Measurements from ENCODE around the gene INSRR. TPM values are rescaled to one million over a fixed set of nuclear protein-coding genes. Genes with fewer than 3 reads are reported as not detected.
A peak's percentile ranks its signal among the peaks of the same experiment; 100 is the strongest.

INSRR gene
- total and polyA plus RNA-seq, 2 of the 4 experiments (the other 2 are of a cell fraction) = not detected

DNA sequence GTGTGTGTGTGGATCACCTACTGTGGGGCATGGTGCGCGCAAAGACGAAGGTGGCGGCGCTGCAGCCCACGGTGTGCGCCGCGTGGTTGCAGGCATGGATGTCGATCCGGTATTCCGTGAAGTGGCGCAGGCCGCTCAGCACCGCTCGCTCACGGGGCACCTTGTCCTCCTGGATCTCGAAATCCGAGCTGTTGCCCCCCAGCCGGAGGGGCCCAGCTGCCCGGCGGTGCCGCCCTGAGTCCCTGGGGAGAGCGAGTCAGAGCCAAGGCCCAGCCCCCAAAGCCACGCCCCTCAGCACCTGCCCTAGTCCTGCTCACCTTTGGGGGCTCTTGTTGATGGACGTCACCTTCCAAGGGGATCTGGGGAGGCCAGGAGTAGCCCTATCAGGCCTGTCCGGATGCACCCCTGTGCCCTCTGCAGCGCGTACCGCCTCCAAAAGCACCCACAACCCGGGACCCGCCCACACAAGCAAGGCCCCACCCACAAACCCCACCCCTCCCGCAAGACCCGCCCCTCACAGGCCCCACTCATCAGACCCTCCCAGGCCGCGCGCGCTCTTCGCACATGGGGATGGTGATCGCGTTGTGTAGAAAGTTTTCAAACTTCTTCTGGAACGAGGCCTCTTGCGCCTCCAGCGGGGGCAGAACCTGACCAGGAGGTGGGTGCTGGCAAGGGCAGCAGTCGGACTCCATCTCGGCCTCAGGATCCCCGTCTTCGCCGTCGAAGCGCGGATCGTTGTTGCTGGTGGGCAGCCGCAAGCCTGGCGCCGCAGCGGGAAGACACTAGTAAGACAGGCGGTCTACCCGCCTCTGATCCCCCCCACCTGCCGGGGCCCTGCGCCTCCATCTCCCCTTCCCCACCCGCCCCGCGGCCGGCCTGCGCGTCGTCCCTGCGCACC is 13.6 kb downstream of the INSRR start:
- no peak for DNase-seq
- Histone ChIP-seq H2BK5ac (ENCODE audit: low read depth, low read length, poor library complexity, severe bottlenecking) (no peak overlapping the region), H3K9me3 (ENCODE audit: control insufficient read depth, insufficient read depth, low read length) (no peaks in the 10 kb centered on the region; the same call in 1 of the 2 replicates), H3K4me3 (ENCODE audit: insufficient read depth, low read depth, low read length) (no peak overlapping the region), H2AK9ac (replicated peaks; ENCODE audit: low read depth, low read length, poor library complexity) (no peak overlapping the region), H3K36me3 (ENCODE audit: control insufficient read depth, insufficient read depth, low read length) (no peaks in the 10 kb centered on the region), H3K56ac (ENCODE audit: extremely low read depth, insufficient read depth, low read length) (no peak overlapping the region), H3K14ac (replicated peaks; ENCODE audit: low read depth, low read length) (no peak overlapping the region), H2AK5ac (ENCODE audit: low read depth, low read length) (no peak overlapping the region), H3K23ac (ENCODE audit: low read depth, low read length) (no peak overlapping the region), H3K18ac (ENCODE audit: low read depth, low read length) (no peak overlapping the region), H3K4me1 (ENCODE audit: control insufficient read depth, insufficient read depth, low read length) (no peaks in the 10 kb centered on the region; the same call in 1 of the 2 replicates), H3K9me1 (ENCODE audit: insufficient read depth, low read length) (no peaks in the 10 kb centered on the region), H4K8ac (ENCODE audit: low read depth in 2 of 2, low read length in 2 of 2) (no peak overlapping the region), H3K4ac (ENCODE audit: low read depth, low read length) (no peak overlapping the region), H2AFZ (replicated peaks; ENCODE audit: low read length, poor library complexity) (peak overlapping the region; percentile 41), H2BK20ac (ENCODE audit: low read depth, low read length) (no peak overlapping the region), H3K4me2 (ENCODE audit: low read depth, low read length) (no peak overlapping the region), H4K91ac (ENCODE audit: insufficient read depth, low read depth, low read length) (no peak overlapping the region), H3K79me1 (ENCODE audit: low read depth in 1 of 2, low read length in 2 of 2) (no peaks in the 10 kb centered on the region), H2BK120ac (ENCODE audit: low read depth, low read length) (no peak overlapping the region), H3K27ac (ENCODE audit: insufficient read depth, low read length) (no peak overlapping the region), H4K5ac (ENCODE audit: low read depth, low read length) (no peak overlapping the region), H4K20me1 (ENCODE audit: insufficient read depth, low read length) (no peaks in the 10 kb centered on the region; the same call in 1 of the 2 replicates), H3K27me3 (ENCODE audit: control insufficient read depth, insufficient read depth, low read length) (peaks cover 93% of the 10 kb centered on the region), H2BK15ac (ENCODE audit: low read depth, low read length) (no peak overlapping the region), H3K9ac (ENCODE audit: low read depth, low read length) (no peak overlapping the region)
- no TSS peak for BruUV-seq (replicated peaks)
- in situ Hi-C loops (cut with MboI; ENCODE audit: low sequenced_read_pairs) (no loop called here), dilution Hi-C loops (cut with HindIII; ENCODE audit: low sequenced_read_pairs, unreplicated experiment) (no loop called here), intact Hi-C loops (cut with micrococcal nuclease) (no loop called here)
- no peak; the same call in 1 of the 2 replicates for ATAC-seq (ENCODE audit: low read depth)
- CTCF ChIA-PET = interaction anchor here (1.0 kb wide), 1 partner anchor 28 kb away, joined by 3 read pairs; no protein-coding TSS in a partner anchor
- 1% methylated on average over 13 of the region's 69 CpGs; no CpG with 5 or more reads in 1 of the 2 experiments for WGBS, 2 experiments (ENCODE audit: extremely low coverage in 2 of 2, insufficient read length in 1 of 2)
- POLR2A ChIA-PET (ENCODE audit: unreplicated experiment) = no interaction called here
- TF ChIP-seq RCOR1 (IDR thresholded peaks at IDR 0.05; ENCODE audit: insufficient replicate concordance, low read length) = no peak
- no peak for TF ChIP-seq POLR2A (IDR thresholded peaks at IDR 0.05; ENCODE audit: low read depth, low read length)
- TF ChIP-seq, protein P1, sequence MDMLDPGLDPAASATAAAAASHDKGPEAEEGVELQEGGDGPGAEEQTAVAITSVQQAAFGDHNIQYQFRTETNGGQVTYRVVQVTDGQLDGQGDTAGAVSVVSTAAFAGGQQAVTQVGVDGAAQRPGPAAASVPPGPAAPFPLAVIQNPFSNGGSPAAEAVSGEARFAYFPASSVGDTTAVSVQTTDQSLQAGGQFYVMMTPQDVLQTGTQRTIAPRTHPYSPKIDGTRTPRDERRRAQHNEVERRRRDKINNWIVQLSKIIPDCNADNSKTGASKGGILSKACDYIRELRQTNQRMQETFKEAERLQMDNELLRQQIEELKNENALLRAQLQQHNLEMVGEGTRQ (IDR thresholded peaks at IDR 0.05; ENCODE audit: low read depth, low read length) = no peak
- TF ChIP-seq CHD1 (IDR thresholded peaks at IDR 0.05; ENCODE audit: low read depth, low read length) = no peak
- no peak for TF ChIP-seq SMC3 (IDR thresholded peaks at IDR 0.05; ENCODE audit: low read depth, low read length)
- TF ChIP-seq MXI1 (IDR thresholded peaks at IDR 0.05; ENCODE audit: borderline replicate concordance, low read depth, low read length) = no peak
- TF ChIP-seq RFX5 (IDR thresholded peaks at IDR 0.05; ENCODE audit: low read depth, low read length) = no peak
- TF ChIP-seq MAZ (IDR thresholded peaks at IDR 0.05; ENCODE audit: borderline replicate concordance, low read depth, low read length) = no peak
- no peak for TF ChIP-seq RAD21 (IDR thresholded peaks at IDR 0.05; ENCODE audit: low read length)
- TF ChIP-seq MAFK (IDR thresholded peaks at IDR 0.05; ENCODE audit: low read depth, low read length) = no peak
- no peak for TF ChIP-seq CEBPB (IDR thresholded peaks at IDR 0.05; ENCODE audit: low read depth, low read length)
- no peak for TF ChIP-seq BHLHE40 (IDR thresholded peaks at IDR 0.05; ENCODE audit: low read depth, low read length)
- TF ChIP-seq, protein P2, sequence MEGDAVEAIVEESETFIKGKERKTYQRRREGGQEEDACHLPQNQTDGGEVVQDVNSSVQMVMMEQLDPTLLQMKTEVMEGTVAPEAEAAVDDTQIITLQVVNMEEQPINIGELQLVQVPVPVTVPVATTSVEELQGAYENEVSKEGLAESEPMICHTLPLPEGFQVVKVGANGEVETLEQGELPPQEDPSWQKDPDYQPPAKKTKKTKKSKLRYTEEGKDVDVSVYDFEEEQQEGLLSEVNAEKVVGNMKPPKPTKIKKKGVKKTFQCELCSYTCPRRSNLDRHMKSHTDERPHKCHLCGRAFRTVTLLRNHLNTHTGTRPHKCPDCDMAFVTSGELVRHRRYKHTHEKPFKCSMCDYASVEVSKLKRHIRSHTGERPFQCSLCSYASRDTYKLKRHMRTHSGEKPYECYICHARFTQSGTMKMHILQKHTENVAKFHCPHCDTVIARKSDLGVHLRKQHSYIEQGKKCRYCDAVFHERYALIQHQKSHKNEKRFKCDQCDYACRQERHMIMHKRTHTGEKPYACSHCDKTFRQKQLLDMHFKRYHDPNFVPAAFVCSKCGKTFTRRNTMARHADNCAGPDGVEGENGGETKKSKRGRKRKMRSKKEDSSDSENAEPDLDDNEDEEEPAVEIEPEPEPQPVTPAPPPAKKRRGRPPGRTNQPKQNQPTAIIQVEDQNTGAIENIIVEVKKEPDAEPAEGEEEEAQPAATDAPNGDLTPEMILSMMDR (conservative IDR thresholded peaks at IDR 0.05; ENCODE audit: low read depth, low read length) = no peak
- TF ChIP-seq FOS (IDR thresholded peaks at IDR 0.05; ENCODE audit: low read depth, low read length) = no peak
- no peak for TF ChIP-seq NFE2L2 (IDR thresholded peaks at IDR 0.05; ENCODE audit: low read depth, low read length)

Measured in IMR-90 (cell line).